ENCODE data around the gene RNF150.

RNF150 gene

DNA sequence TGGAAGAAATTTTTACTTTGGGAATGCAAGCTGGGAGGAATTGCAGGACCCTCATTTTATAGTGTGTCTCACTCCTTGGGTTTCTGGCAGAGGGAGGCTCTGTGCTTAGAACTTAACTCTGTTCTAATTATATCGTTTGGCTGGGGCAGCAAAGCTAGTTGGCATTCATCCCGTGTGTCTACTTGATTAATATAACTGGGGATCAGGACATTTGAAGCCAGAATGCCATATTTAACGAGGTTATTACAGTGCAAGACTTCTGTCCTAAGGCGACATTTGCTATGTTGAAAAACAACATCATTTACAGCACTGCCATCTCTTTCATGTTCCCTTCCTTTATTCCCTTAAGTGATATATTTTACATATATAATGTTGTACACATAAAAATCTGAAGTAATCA is 198.0 kb downstream of the RNF150 start:
- Mint-ChIP-seq H3K27ac (ENCODE audit: low read depth) (no peak overlapping the region), H3K4me3 (no peak overlapping the region), H3K9me3 (no peaks in the 10 kb centered on the region), H3K36me3 (ENCODE audit: insufficient read depth) (no peaks in the 10 kb centered on the region), H3K27me3 (peaks cover 19% of the 10 kb centered on the region), H3K4me1 (no peaks in the 10 kb centered on the region)
- ATAC-seq (replicated peaks; ENCODE audit: extremely low read depth, poor library complexity, severe bottlenecking) (no peak), DNase-seq (ENCODE audit: low spot score in 2 of 2) (no peak)

DNA sequence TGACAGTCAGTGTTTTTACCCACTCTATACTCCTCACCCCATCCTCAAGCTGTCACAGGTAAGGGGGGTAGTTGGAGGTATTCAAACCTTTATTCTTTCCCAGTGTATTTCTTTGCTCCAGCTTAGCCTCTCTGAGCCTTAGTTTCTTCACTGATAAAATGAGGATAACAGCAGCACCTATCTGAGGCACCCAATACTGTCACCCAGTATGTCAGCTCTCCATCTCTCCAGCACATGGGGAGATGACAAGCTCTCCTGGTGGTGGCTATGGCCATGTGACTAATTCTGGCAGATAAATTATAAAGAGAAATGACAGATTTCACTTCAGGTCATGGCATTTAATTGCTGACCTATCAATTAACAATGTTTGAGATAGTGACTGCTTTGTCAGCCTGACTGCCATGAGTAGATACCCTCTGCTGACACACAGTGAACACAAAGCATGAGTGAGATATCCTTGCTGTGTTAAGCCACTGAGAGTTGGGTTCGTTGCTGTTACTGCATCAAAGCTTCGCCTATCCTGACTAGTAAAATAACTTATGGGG is 200.7 kb downstream of the RNF150 start:
- no peak for DNase-seq (ENCODE audit: low spot score in 2 of 2)
- no peak overlapping the region for H3K4me3 Mint-ChIP-seq
- H3K4me1 Mint-ChIP-seq, result no peaks in the 10 kb centered on the region
- no peaks in the 10 kb centered on the region for H3K9me3 Mint-ChIP-seq
- H3K27me3 Mint-ChIP-seq, result peaks cover 22% of the 10 kb centered on the region
- H3K27ac Mint-ChIP-seq (ENCODE audit: low read depth), result no peak overlapping the region
- H3K36me3 Mint-ChIP-seq (ENCODE audit: insufficient read depth), result no peaks in the 10 kb centered on the region
- no peak for ATAC-seq (replicated peaks; ENCODE audit: extremely low read depth, poor library complexity, severe bottlenecking)

DNA sequence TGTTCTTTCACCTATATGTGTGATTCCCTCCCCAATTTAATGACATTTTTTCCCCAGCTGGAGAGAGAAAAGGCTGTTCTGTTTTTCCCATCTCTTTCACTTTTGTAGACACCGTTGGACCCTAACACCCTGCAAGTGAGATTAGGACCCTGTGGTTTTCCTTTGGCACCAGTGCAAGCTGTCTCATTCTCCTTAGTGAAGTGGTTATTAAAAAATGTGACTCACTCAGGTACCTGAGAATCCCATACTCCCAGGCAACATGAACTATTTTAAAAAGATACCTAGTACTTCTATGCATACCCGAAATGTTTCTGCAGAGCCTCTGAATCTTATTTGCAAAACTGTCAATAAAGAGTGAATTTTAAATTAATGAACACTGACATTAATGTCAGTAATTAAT is 201.4 kb downstream of the RNF150 start:
- H3K27me3 Mint-ChIP-seq, result peaks cover 22% of the 10 kb centered on the region
- no peak overlapping the region for H3K27ac Mint-ChIP-seq (ENCODE audit: low read depth)
- ATAC-seq (replicated peaks; ENCODE audit: extremely low read depth, poor library complexity, severe bottlenecking), result no peak

DNA sequence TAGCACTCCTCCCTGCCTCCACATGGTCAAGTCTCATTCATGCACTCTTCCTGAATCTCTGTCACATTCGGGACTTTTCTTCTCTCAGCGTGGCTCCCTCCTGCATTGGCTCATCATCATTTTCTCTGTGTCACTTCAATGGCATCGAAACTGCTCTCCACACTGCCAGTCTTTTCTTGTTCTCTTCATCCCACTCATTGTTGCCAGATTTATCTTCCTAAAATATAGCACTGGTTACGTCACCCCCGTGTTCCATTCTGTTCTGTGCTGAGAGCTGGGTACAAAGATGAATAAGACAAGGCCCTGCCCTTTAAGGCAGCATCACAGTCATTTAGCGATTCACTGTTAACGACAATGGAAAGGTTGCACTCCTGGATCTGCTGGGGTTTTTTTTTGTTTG is 202.7 kb downstream of the RNF150 start:
- ATAC-seq (replicated peaks; ENCODE audit: extremely low read depth, poor library complexity, severe bottlenecking) (no peak), DNase-seq (ENCODE audit: low spot score in 2 of 2) (no peak)
- Mint-ChIP-seq H3K36me3 (ENCODE audit: insufficient read depth) (no peaks in the 10 kb centered on the region), H3K4me3 (no peak overlapping the region), H3K4me1 (no peaks in the 10 kb centered on the region), H3K27me3 (peaks cover 22% of the 10 kb centered on the region), H3K27ac (ENCODE audit: low read depth) (no peak overlapping the region), H3K9me3 (no peaks in the 10 kb centered on the region)

More for the DNA sequence above, 201.4 kb downstream of the RNF150 start:
- Mint-ChIP-seq H3K4me3 (no peak overlapping the region), H3K4me1 (no peaks in the 10 kb centered on the region), H3K36me3 (ENCODE audit: insufficient read depth) (no peaks in the 10 kb centered on the region), H3K9me3 (no peaks in the 10 kb centered on the region)
- DNase-seq (ENCODE audit: low spot score in 2 of 2), result no peak

DNA sequence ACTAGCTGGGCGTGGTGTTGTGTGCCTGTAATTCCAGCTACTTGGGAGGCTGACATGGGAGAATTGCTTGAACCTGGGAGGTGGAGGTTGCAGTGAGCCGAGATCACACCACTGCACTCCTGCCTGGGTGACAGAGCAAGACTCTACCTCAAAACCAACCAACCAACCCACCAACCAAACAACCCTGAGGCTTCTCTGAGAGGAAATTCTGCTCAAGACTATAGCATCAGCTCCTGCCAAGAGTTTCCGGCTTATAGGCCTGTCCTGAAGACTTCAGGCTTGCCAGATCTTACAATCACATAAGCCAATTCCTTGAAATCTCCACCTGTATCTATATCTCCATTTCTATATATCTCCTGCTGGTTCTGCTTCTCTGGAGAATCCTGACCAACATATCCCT is 203.3 kb downstream of the RNF150 start:
- ATAC-seq (replicated peaks; ENCODE audit: extremely low read depth, poor library complexity, severe bottlenecking) (no peak), DNase-seq (ENCODE audit: low spot score in 2 of 2) (no peak)
- Mint-ChIP-seq H3K9me3 (no peaks in the 10 kb centered on the region), H3K27me3 (peaks cover 22% of the 10 kb centered on the region), H3K4me1 (no peaks in the 10 kb centered on the region), H3K4me3 (no peak overlapping the region), H3K27ac (ENCODE audit: low read depth) (no peak overlapping the region), H3K36me3 (ENCODE audit: insufficient read depth) (no peaks in the 10 kb centered on the region)

DNA sequence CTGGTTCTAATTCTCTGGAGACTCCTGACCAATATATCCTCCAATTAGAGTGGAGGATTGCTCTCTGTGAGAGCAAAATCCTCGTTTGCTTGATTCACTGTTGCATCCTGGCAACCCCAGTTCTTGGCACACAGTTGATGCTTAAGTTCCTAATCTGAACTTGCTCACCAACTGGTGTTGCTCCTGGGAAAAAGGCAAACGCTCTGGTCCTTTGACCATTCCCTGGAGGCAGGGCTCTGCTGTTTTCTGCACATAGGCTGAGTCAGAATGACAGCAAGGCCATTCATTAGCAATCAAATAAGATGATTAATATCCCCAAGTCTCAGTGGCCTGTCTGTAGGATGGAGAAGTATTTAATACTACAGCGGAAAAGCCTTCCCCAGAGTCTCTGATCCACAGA is 204.4 kb downstream of the RNF150 start:
- peaks cover 22% of the 10 kb centered on the region for H3K27me3 Mint-ChIP-seq
- ATAC-seq (replicated peaks; ENCODE audit: extremely low read depth, poor library complexity, severe bottlenecking) (no peak), DNase-seq (ENCODE audit: low spot score in 2 of 2) (no peak)
- H3K27ac Mint-ChIP-seq (ENCODE audit: low read depth), result no peak overlapping the region
- H3K36me3 Mint-ChIP-seq (ENCODE audit: insufficient read depth), result no peaks in the 10 kb centered on the region
- no peaks in the 10 kb centered on the region for H3K9me3 Mint-ChIP-seq
- H3K4me3 Mint-ChIP-seq, result no peak overlapping the region
- H3K4me1 Mint-ChIP-seq, result no peaks in the 10 kb centered on the region

DNA sequence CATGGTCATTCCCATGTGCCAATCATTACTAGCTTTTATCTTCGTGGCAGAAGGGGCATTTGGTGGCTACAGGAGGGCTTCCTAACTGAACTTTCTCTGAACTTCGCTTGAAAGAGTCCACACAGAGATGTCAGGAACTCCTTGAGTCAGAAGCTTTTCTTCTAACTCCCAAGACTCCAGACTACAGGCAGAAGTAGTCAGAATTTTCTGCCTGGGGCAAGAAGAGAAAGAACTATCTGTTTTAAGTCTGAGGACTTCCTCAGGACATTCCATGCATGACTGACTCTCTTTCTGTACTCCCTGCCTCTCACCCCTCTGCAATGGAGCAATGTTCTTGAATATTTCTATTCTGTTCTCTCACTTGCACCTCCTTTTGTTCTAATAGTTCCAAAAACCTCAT is 206.6 kb downstream of the RNF150 start:
- DNase-seq (ENCODE audit: low spot score in 2 of 2) (no peak), ATAC-seq (replicated peaks; ENCODE audit: extremely low read depth, poor library complexity, severe bottlenecking) (no peak)
- H3K4me3 Mint-ChIP-seq, result no peak overlapping the region
- no peaks in the 10 kb centered on the region for H3K9me3 Mint-ChIP-seq
- H3K27ac Mint-ChIP-seq (ENCODE audit: low read depth), result no peak overlapping the region
- no peaks in the 10 kb centered on the region for H3K36me3 Mint-ChIP-seq (ENCODE audit: insufficient read depth)
- peaks cover 16% of the 10 kb centered on the region for H3K27me3 Mint-ChIP-seq
- H3K4me1 Mint-ChIP-seq, result no peaks in the 10 kb centered on the region

DNA sequence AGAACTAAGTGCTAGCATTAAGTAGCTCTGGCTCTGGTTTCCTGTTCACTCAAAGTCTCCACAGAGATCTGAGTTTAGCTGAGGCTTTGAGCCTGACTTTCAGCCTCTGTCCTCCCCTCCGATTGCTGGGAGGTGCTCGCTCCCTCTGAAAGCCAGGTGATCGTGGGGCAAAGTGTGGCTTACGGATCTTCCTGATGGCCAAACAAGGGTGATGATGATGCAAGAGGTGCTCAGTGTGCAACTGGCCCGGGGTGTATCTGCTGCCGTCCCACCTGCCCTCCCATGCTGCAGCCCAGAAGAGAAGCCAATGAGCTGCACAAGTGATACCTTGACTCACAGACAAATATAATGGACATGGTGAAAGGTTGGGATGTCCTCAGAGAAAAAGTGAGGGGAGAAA is 207.9 kb downstream of the RNF150 start:
- Mint-ChIP-seq H3K9me3 (no peaks in the 10 kb centered on the region), H3K27me3 (peaks cover 4% of the 10 kb centered on the region), H3K27ac (ENCODE audit: low read depth) (no peak overlapping the region), H3K4me3 (no peak overlapping the region), H3K4me1 (no peaks in the 10 kb centered on the region), H3K36me3 (ENCODE audit: insufficient read depth) (no peaks in the 10 kb centered on the region)
- ATAC-seq (replicated peaks; ENCODE audit: extremely low read depth, poor library complexity, severe bottlenecking), result no peak
- no peak for DNase-seq (ENCODE audit: low spot score in 2 of 2)

DNA sequence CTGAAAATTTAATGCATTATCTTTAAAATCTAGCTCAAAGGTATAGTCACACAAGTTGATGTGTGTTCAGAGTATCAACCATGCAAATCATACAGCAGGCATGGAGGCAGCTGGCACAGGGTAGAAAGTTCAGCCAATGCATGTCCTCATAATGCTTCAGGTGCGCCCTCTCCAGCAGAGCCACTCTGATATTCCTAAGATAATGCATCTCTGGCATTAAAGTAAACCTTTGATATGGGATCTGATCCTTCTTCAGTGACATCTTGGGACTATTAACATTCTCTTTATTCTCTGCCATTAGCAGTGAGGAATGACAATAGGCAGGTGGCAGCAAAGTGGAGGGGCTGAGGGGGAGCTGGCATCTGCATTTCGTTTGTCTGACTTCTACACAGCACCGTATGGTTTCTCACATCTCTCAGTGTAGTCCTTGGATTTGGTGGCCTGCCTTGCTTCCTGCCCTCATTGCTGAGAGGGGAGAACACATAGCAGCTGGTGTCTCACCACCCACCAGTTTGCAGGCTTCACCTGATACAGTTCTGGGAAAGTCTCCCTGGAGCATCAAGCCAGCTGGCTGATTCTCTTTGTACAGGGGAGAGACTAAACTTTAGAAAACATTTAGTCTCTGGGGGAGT is 208.4 kb downstream of the RNF150 start:
- no peak overlapping the region for H3K27ac Mint-ChIP-seq (ENCODE audit: low read depth)
- H3K27me3 Mint-ChIP-seq, result no peaks in the 10 kb centered on the region
- H3K4me1 Mint-ChIP-seq, result no peaks in the 10 kb centered on the region

DNA sequence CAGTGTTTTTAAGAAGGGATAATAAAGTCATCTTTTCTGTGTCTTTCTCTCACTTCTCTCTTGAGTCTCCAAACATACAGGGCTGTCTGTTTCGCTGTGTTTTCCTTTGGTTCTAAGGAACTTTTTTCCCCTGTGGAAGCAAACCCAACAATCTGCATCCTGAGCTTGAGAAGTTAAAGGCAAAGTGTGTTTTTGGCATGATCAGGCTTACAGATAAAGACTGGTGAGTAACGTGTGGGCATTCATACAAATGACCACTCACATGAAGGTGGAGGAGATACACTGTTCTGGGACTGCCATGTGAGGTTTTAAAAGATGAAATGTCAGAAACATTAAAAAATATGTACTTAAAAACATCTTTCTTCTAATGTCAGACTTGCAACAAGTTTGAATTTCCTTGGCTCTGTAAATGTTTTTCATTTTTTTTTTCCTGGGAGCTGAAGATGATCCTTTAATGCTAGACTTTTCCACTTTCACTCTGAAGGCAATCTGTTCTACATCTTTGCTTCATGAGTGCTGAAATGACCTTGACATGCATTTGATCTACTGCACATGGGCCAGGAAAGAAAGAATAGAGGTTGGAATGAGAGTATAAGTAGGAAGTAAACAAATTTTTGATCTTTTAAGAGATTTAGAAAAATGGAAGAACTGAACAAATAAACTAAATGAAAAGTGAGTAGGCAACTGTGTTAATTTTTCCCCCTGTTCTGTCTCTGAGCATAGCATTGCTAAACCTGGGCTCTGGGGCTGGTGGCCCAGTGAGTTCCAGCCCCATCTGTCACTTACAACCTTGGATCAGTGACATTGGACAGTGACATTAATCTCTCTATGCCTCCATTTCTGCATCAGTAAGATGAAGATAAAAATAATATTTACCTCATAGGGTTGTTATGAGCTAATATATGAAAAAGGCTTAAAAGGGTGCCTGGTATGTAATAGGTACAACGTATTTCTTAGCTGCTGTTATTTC is 226.0 kb downstream of the RNF150 start:
- H3K4me3 Mint-ChIP-seq, result no peak overlapping the region
- no peaks in the 10 kb centered on the region for H3K4me1 Mint-ChIP-seq
- no peaks in the 10 kb centered on the region for H3K36me3 Mint-ChIP-seq (ENCODE audit: insufficient read depth)
- ATAC-seq (replicated peaks; ENCODE audit: extremely low read depth, poor library complexity, severe bottlenecking) (no peak), DNase-seq (ENCODE audit: low spot score in 2 of 2) (no peak)
- H3K27ac Mint-ChIP-seq (ENCODE audit: low read depth), result no peak overlapping the region
- no peaks in the 10 kb centered on the region for H3K27me3 Mint-ChIP-seq
- H3K9me3 Mint-ChIP-seq, result no peaks in the 10 kb centered on the region

More for the DNA sequence above, 208.4 kb downstream of the RNF150 start:
- no peaks in the 10 kb centered on the region for H3K9me3 Mint-ChIP-seq
- ATAC-seq (replicated peaks; ENCODE audit: extremely low read depth, poor library complexity, severe bottlenecking), result no peak
- no peaks in the 10 kb centered on the region for H3K36me3 Mint-ChIP-seq (ENCODE audit: insufficient read depth)
- DNase-seq (ENCODE audit: low spot score in 2 of 2), result no peak
- no peak overlapping the region for H3K4me3 Mint-ChIP-seq

DNA sequence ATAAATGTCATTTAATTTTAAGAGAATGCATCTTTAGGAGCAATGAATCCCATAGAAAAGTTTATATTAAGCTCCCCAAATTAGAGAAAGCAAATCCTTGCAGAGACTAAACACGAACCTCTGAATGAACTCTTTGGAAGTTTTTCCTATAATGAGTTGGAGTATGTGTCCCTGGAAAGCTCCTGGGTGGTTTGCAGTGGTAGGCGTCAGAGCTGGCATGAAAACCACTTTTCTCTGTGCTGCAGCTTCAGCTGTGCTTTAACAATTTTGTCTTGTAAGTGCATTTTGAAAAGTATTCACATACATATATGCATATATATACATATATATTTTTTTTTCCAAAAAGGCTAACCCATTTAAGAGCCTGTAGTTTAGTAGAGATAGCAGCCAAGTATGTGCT is 228.4 kb downstream of the RNF150 start:
- Mint-ChIP-seq H3K9me3 (no peaks in the 10 kb centered on the region), H3K27me3 (no peaks in the 10 kb centered on the region)
- ATAC-seq (replicated peaks; ENCODE audit: extremely low read depth, poor library complexity, severe bottlenecking), result no peak

DNA sequence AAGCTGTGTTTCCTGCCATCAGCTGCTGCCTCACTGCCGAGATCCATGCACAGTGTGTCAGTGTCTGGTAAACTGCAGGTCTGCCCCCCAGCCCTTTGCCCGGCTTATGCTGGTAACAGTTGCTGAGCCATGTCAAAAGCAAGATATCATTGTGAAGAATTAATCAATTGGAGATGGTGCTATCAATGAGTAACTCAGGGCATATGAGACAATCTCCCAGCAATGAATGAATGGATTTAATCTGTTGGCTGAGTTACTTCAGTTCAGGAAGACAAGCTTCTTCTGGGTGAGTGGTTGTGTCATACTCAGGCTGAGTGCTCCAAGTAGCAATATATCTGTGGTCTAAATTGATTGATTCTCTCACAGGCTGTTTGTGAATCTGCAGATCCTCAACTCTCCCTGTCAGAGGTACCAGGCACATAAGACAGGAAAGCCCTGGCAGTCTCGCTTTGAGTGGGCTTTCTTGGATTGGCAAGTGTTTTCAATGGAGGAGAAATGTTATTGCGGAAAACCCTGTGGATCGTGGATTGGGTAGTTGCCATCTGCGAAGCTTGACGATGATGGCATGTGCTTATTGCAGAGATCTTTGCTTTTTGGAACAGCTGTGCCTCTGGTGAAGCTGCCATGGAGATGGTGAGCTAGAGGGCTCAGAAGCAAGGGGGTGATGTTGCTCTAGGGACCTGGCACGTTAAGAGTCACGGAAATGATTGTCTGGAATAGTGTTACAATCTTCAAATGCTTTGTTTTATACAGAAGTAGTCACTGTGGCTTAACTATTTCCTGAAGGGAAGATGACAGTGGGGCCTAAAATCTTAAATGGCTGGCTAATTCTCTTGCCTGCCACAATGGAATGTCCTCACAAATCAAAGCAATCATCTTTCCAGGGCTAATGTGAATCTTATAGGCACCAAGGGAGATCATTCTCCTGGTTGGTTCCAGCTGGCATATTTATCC is 229.5 kb downstream of the RNF150 start:
- H3K4me3 Mint-ChIP-seq, result no peak overlapping the region
- ATAC-seq (replicated peaks; ENCODE audit: extremely low read depth, poor library complexity, severe bottlenecking), result no peak
- H3K4me1 Mint-ChIP-seq, result no peaks in the 10 kb centered on the region
- no peaks in the 10 kb centered on the region for H3K27me3 Mint-ChIP-seq
- H3K36me3 Mint-ChIP-seq (ENCODE audit: insufficient read depth), result no peaks in the 10 kb centered on the region
- DNase-seq (ENCODE audit: low spot score in 2 of 2), result no peak
- H3K27ac Mint-ChIP-seq (ENCODE audit: low read depth), result no peak overlapping the region
- no peaks in the 10 kb centered on the region for H3K9me3 Mint-ChIP-seq

More for the DNA sequence above, 228.4 kb downstream of the RNF150 start:
- no peaks in the 10 kb centered on the region for H3K4me1 Mint-ChIP-seq
- H3K4me3 Mint-ChIP-seq, result no peak overlapping the region
- no peak overlapping the region for H3K27ac Mint-ChIP-seq (ENCODE audit: low read depth)
- DNase-seq (ENCODE audit: low spot score in 2 of 2), result no peak
- no peaks in the 10 kb centered on the region for H3K36me3 Mint-ChIP-seq (ENCODE audit: insufficient read depth)
